CD14-positive monocyte (primary cell): ENCODE results near the gene VPS35. TPM values are rescaled to one million over a fixed set of nuclear protein-coding genes. Genes with fewer than 3 reads are reported as not detected.
"Not testable (repeated sequence)": the region's sequence is repeated elsewhere in the genome, so short reads cannot be mapped to it uniquely, and the experiment has no call there.

Experiments
- DNase-seq, 3 donors: peaks; one replicate each; pipeline ENCODE4 v3.0.0-alpha.2; 2011 to 2022
- H2AFZ ChIP-seq: 2 replicates; pipeline ENCODE4 v1.6.0; 2012; ENCODE audit warnings: mild to moderate bottlenecking, low read depth, low read length, inconsistent platforms; ENCODE audit not compliant: insufficient read depth, poor library complexity, severe bottlenecking
- H3K27ac ChIP-seq, 2 donors: 1 replicate in 1 of 2; 2 replicates in 1 of 2; pipeline ENCODE4 v1.5.1; 2012 to 2013; ENCODE audit warnings: low read length in 2 of 2, control low read depth in 1 of 2, inconsistent platforms in 1 of 2, low read depth in 1 of 2, mild to moderate bottlenecking in 1 of 2
- H3K27me3 ChIP-seq, 2 donors: one replicate each; pipeline versions ENCODE4 v1.6.0 to v1.6.1; 2011 to 2013; ENCODE audit warnings: low read length in 2 of 2; ENCODE audit not compliant: control insufficient read depth in 2 of 2, insufficient read depth in 2 of 2
- H3K36me3 ChIP-seq, 2 donors: replicated peaks in 1 of 2; 1 replicate in 1 of 2; 2 replicates in 1 of 2; pipeline versions ENCODE4 v1.5.1 to v1.6.1; 2012 to 2013; ENCODE audit warnings: low read length in 2 of 2, control low read depth in 1 of 2, inconsistent platforms in 1 of 2, mild to moderate bottlenecking in 1 of 2; ENCODE audit not compliant: insufficient read depth in 2 of 2, control insufficient read depth in 1 of 2
- H3K4me1 ChIP-seq, 2 donors: 1 replicate in 1 of 2; 2 replicates in 1 of 2; pipeline versions ENCODE4 v1.5.1 to v1.6.1; 2012 to 2013; ENCODE audit warnings: low read length in 2 of 2, control low read depth in 1 of 2, inconsistent platforms in 1 of 2, mild to moderate bottlenecking in 1 of 2, moderate library complexity in 1 of 2; ENCODE audit not compliant: insufficient read depth in 2 of 2, control insufficient read depth in 1 of 2
- H3K4me2 ChIP-seq: replicated peaks from 2 replicates; pipeline ENCODE3; 2012; ENCODE audit warnings: low read length, moderate library complexity, mild to moderate bottlenecking; ENCODE audit not compliant: poor library complexity, severe bottlenecking; ENCODE audit errors: extremely low read depth
- H3K4me3 ChIP-seq, 3 experiments: fragments of 200-600 bp in 1 of 3; sonication (generic) in 1 of 3; replicated peaks in 1 of 3; 1 replicate in 2 of 3; 2 replicates in 1 of 3; pipeline ENCODE4 v1.5.1; 2011 to 2013; ENCODE audit warnings: low read length in 3 of 3, mild to moderate bottlenecking in 3 of 3, control low read depth in 2 of 3, low read depth in 2 of 3, inconsistent platforms in 1 of 3, moderate library complexity in 1 of 3
- H3K79me2 ChIP-seq: 2 replicates; pipeline ENCODE4 v1.6.0; 2012; ENCODE audit warnings: mild to moderate bottlenecking, control low read depth, inconsistent platforms, low read length, moderate library complexity; ENCODE audit not compliant: insufficient read depth
- H3K9ac ChIP-seq: 2 replicates; pipeline ENCODE4 v1.6.0; 2017; ENCODE audit warnings: low read length, mild to moderate bottlenecking; ENCODE audit not compliant: insufficient read depth, poor library complexity, severe bottlenecking
- H3K9me3 ChIP-seq, 2 donors: replicated peaks in 1 of 2; 1 replicate in 1 of 2; 2 replicates in 1 of 2; pipeline versions ENCODE4 v1.5.1 to v1.6.1; 2012 to 2013; ENCODE audit warnings: low read length in 2 of 2, control low read depth in 1 of 2; ENCODE audit not compliant: control insufficient read depth in 1 of 2, insufficient read depth in 1 of 2
- H4K20me1 ChIP-seq: 2 replicates; pipeline ENCODE4 v1.6.0; 2012; ENCODE audit warnings: mild to moderate bottlenecking, low read length, control low read depth, moderate library complexity; ENCODE audit not compliant: insufficient read depth
- H3K27ac Mint-ChIP-seq, 7 donors: one replicate each; pipeline ENCODE4 v1.8.0; 2020; ENCODE audit warnings: mild to moderate bottlenecking in 7 of 7, mixed read lengths in 7 of 7, moderate library complexity in 6 of 7, inconsistent platforms in 2 of 7
- H3K27me3 Mint-ChIP-seq, 3 donors: one replicate each; pipeline ENCODE4 v1.8.0; 2021 to 2022; ENCODE audit warnings: low read depth in 3 of 3, mild to moderate bottlenecking in 3 of 3, mixed read lengths in 3 of 3, moderate library complexity in 3 of 3, inconsistent platforms in 1 of 3
- H3K36me3 Mint-ChIP-seq, 2 donors: one replicate each; pipeline ENCODE4 v1.8.0; 2020; ENCODE audit warnings: mixed read lengths in 2 of 2, inconsistent platforms in 1 of 2, mild to moderate bottlenecking in 1 of 2
- H3K4me1 Mint-ChIP-seq: one replicate; pipeline ENCODE4 v1.8.0; 2020; ENCODE audit warnings: mild to moderate bottlenecking, mixed read lengths
- H3K4me3 Mint-ChIP-seq, 2 donors: one replicate each; pipeline ENCODE4 v1.8.0; 2020; ENCODE audit warnings: mild to moderate bottlenecking in 2 of 2, mixed read lengths in 2 of 2, moderate library complexity in 1 of 2
- H3K9me3 Mint-ChIP-seq, 7 donors: one replicate each; pipeline ENCODE4 v1.8.0; 2020 to 2022; ENCODE audit warnings: mixed read lengths in 7 of 7, mild to moderate bottlenecking in 6 of 7, moderate library complexity in 6 of 7, inconsistent platforms in 2 of 7
- CTCF ChIP-seq: fragments of 200-600 bp; IDR thresholded peaks from one replicate; pipeline ENCODE4 v1.8.0; 2022; ENCODE audit warnings: antibody characterized with exemption, mild to moderate bottlenecking
- WGBS: methylation state at CpG from one replicate; pipeline ENCODE4 v1.1.5; 2013; ENCODE audit warnings: missing lambda C conversion rate; ENCODE audit not compliant: insufficient coverage; 5-methylcytosine and 5-hydroxymethylcytosine counted together
- intact Hi-C, 2 donors: fragments of 100-400 bp; cut with micrococcal nuclease; formaldehyde crosslinking; loops; one replicate each; pipeline versions ENCODE4 v1.15.0 to v1.15.1; 2023
- polyA plus RNA-seq, 3 donors: library from polyadenylated mRNA; depleted of rRNA in 1 of 3; unstranded in 2 of 3; stranded (reverse) in 1 of 3; fragments of 300-500 nt in 2 of 3; fragments of >200 nt in 1 of 3; fragmentation: Illumina TruSeq in 2 of 3; gene quantifications; 1 replicate in 2 of 3; 2 replicates in 1 of 3; pipeline ENCODE4 v1.2.3, GENCODE V29; 2012 to 2021

The VPS35 gene
- polyA plus RNA-seq, 3 donors = 14.6 to 130 (median 113) TPM

- no peak for DNase-seq
- no peak overlapping the region for H3K27ac Mint-ChIP-seq
- WGBS = 94% methylated on average over 4 of the region's 5 CpGs
These were observed 61.2 kb downstream of the VPS35 start for GRCh38 chr16:46627746-46628145.

GRCh38 chr16:46626681-46627080 lies 62.3 kb downstream of the VPS35 start:
- H3K4me1 ChIP-seq = peaks cover 11 to 17% of the 10 kb centered on the region in 2 donors
- H3K27me3 ChIP-seq, H3K36me3 Mint-ChIP-seq, H3K36me3 ChIP-seq, H3K9me3 ChIP-seq, H2AFZ ChIP-seq, H3K4me3 ChIP-seq, H3K27ac ChIP-seq, H3K9ac ChIP-seq, DNase-seq, H4K20me1 ChIP-seq, intact Hi-C loops, H3K79me2 ChIP-seq, H3K4me3 Mint-ChIP-seq, H3K4me2 ChIP-seq, H3K27me3 Mint-ChIP-seq, H3K9me3 Mint-ChIP-seq, H3K27ac Mint-ChIP-seq: not testable (repeated sequence)
- peaks cover 23% of the 10 kb centered on the region for H3K4me1 Mint-ChIP-seq
- WGBS = 100% methylated on average over 8 of the region's 22 CpGs

More at GRCh38 chr16:46627746-46628145, 61.2 kb downstream of the VPS35 start:
- H3K9ac ChIP-seq = no peak overlapping the region
- H3K36me3 ChIP-seq = no peaks in the 10 kb centered on the region
- intact Hi-C loops = no loop called here
- no peak for TF ChIP-seq CTCF
- peaks cover 13% of the 10 kb centered on the region for H3K4me1 Mint-ChIP-seq
- no peak overlapping the region for H3K4me3 ChIP-seq
- no peak overlapping the region for H3K4me3 Mint-ChIP-seq
- no peak overlapping the region for H3K27ac ChIP-seq
- peaks cover 0 to 2% (median 0%) of the 10 kb centered on the region in 3 donors for H3K27me3 Mint-ChIP-seq
- H3K36me3 Mint-ChIP-seq = no peaks in the 10 kb centered on the region
- H3K9me3 Mint-ChIP-seq = no peaks in the 10 kb centered on the region
- no peak overlapping the region for H3K4me2 ChIP-seq
- no peaks in the 10 kb centered on the region for H3K79me2 ChIP-seq
- no peaks in the 10 kb centered on the region for H4K20me1 ChIP-seq
- peaks cover 5 to 6% of the 10 kb centered on the region in 2 donors for H3K4me1 ChIP-seq
- no peaks in the 10 kb centered on the region for H3K27me3 ChIP-seq
- no peak overlapping the region for H2AFZ ChIP-seq
- no peaks in the 10 kb centered on the region for H3K9me3 ChIP-seq

- intact Hi-C loops, H2AFZ ChIP-seq, H3K9me3 ChIP-seq, H3K27ac Mint-ChIP-seq, H3K27me3 ChIP-seq, H3K4me3 Mint-ChIP-seq, H3K36me3 Mint-ChIP-seq, H3K4me2 ChIP-seq, H3K27ac ChIP-seq, H3K36me3 ChIP-seq, H3K9ac ChIP-seq, H3K9me3 Mint-ChIP-seq, H3K4me3 ChIP-seq, H4K20me1 ChIP-seq, DNase-seq, H3K27me3 Mint-ChIP-seq: not testable (repeated sequence)
- H3K4me1 Mint-ChIP-seq = peaks cover 31% of the 10 kb centered on the region
- peaks cover 21 to 25% of the 10 kb centered on the region in 2 donors for H3K4me1 ChIP-seq
- no CpG with 5 or more reads among the region's 6 CpGs for WGBS
- peaks cover 19% of the 10 kb centered on the region for H3K79me2 ChIP-seq
These were observed 64.1 kb downstream of the VPS35 start for GRCh38 chr16:46624862-46625261.

- WGBS = no CpG with 5 or more reads among the region's 6 CpGs
- H3K4me3 Mint-ChIP-seq, H2AFZ ChIP-seq, H3K27ac ChIP-seq, H3K36me3 ChIP-seq, H3K4me3 ChIP-seq, H3K27me3 Mint-ChIP-seq, H3K4me2 ChIP-seq, H4K20me1 ChIP-seq, H3K36me3 Mint-ChIP-seq, H3K9ac ChIP-seq, H3K9me3 ChIP-seq, H3K27me3 ChIP-seq, H3K27ac Mint-ChIP-seq, H3K9me3 Mint-ChIP-seq, DNase-seq: not testable (repeated sequence)
- Histone ChIP-seq H3K4me1 (peaks cover 21 to 23% of the 10 kb centered on the region in 2 donors), H3K79me2 (peaks cover 31% of the 10 kb centered on the region)
- peaks cover 22% of the 10 kb centered on the region for H3K4me1 Mint-ChIP-seq
- intact Hi-C loops = loop anchor here in 1 of 2 donors (2.0 kb wide), 1 partner anchor 69 kb away; no protein-coding TSS in a partner anchor
These were observed 65.3 kb downstream of the VPS35 start for GRCh38 chr16:46623707-46624106.
